Activated CD8-positive, alpha-beta memory T cell treated with anti-CD3 and anti-CD28 coated beads, Interleukin-2, amount 50 U/mL, for 48 hours (primary cell): ENCODE results near the gene AMIGO1.

Experiments
- DNase-seq: peaks from one replicate; pipeline ENCODE4 v3.0.0-alpha.2; 2020

AMIGO1 gene

GRCh38 chr1:109532365-109533136, 23.0 kb upstream of the AMIGO1 start:
- DNase-seq: peak; percentile 98

- no peak for DNase-seq
Observed at GRCh38 chr1:109531826-109532364, 22.4 kb upstream of the AMIGO1 start.

- no peak for DNase-seq
Observed at GRCh38 chr1:109531380-109531779, 21.9 kb upstream of the AMIGO1 start.

- no peak for DNase-seq
Observed at GRCh38 chr1:109530457-109531087, 21.0 kb upstream of the AMIGO1 start.

- DNase-seq: no peak
Observed at GRCh38 chr1:109529881-109530456, 20.4 kb upstream of the AMIGO1 start.

GRCh38 chr1:109528712-109529111, 19.2 kb upstream of the AMIGO1 start:
- DNase-seq: no peak

- no peak for DNase-seq
Observed at GRCh38 chr1:109527846-109528695, 18.5 kb upstream of the AMIGO1 start.

GRCh38 chr1:109527098-109527811, 17.7 kb upstream of the AMIGO1 start:
- no peak for DNase-seq

GRCh38 chr1:109523706-109524105, 14.2 kb upstream of the AMIGO1 start:
- DNase-seq: no peak

- no peak for DNase-seq
Observed at GRCh38 chr1:109522026-109522425, 12.5 kb upstream of the AMIGO1 start.

GRCh38 chr1:109521002-109521951, 11.8 kb upstream of the AMIGO1 start:
- no peak for DNase-seq

- no peak for DNase-seq
Observed at GRCh38 chr1:109517337-109517736, 7.8 kb upstream of the AMIGO1 start.

- no peak for DNase-seq
Observed at GRCh38 chr1:109516872-109517271, 7.3 kb upstream of the AMIGO1 start.

GRCh38 chr1:109514846-109515245, 5.3 kb upstream of the AMIGO1 start:
- no peak for DNase-seq

- no peak for DNase-seq
Observed at GRCh38 chr1:109513110-109513710, 3.7 kb upstream of the AMIGO1 start.

- no peak for DNase-seq
Observed at GRCh38 chr1:109508873-109509175, 703 bp downstream of the AMIGO1 start.

- peak; percentile 50 for DNase-seq
Observed at GRCh38 chr1:109508001-109508872, 1.3 kb downstream of the AMIGO1 start.

GRCh38 chr1:109504974-109505373, 4.6 kb downstream of the AMIGO1 start:
- no peak for DNase-seq

- DNase-seq: peak; percentile 38
Observed at GRCh38 chr1:109503935-109504334, 5.6 kb downstream of the AMIGO1 start.

GRCh38 chr1:109502364-109502851, 7.1 kb downstream of the AMIGO1 start:
- DNase-seq: no peak
